Measurements from ENCODE around the gene TSTD2.

GRCh38 chr9:97570899-97571298, 62.3 kb downstream of the TSTD2 start:
- TF ChIP-seq EZH2 (IDR thresholded peaks at IDR 0.05; ENCODE audit: borderline replicate concordance, low read length) (no peak), CTCF (conservative IDR thresholded peaks at IDR 0.05 in 1 of 2, IDR thresholded peaks at IDR 0.05 in 1 of 2; ENCODE audit: extremely low read depth in 1 of 2, insufficient read depth in 1 of 2, low read depth in 1 of 2, low read length in 2 of 2) (no peak)

Measured in mammary epithelial cell (primary cell).